Sigmoid colon (tissue), 7 donors: ENCODE data around the gene PIK3R4. TPM values are rescaled to one million over a fixed set of nuclear protein-coding genes. Genes with fewer than 3 reads are reported as not detected.

ENCODE experiments used
- DNase-seq: peaks from one replicate; pipeline ENCODE4 v3.0.0-alpha.2; 2019
- H3K27ac ChIP-seq, 4 donors: fragments of 200-600 bp; sonication (generic); one replicate each; pipeline ENCODE4 v1.5.1; 2016 to 2019; ENCODE audit warnings: mild to moderate bottlenecking in 1 of 4
- H3K27me3 ChIP-seq, 3 donors: fragments of 200-600 bp; sonication (generic); one replicate each; pipeline ENCODE4 v1.5.1; 2019; ENCODE audit warnings: mild to moderate bottlenecking in 1 of 3
- H3K36me3 ChIP-seq, 4 donors: fragments of 200-600 bp; sonication (generic); one replicate each; pipeline ENCODE4 v1.5.1; 2016 to 2019
- H3K4me1 ChIP-seq, 4 donors: fragments of 200-600 bp; sonication (generic); one replicate each; pipeline ENCODE4 v1.5.1; 2017 to 2019
- H3K4me3 ChIP-seq, 4 donors: fragments of 200-600 bp; sonication (generic); one replicate each; pipeline ENCODE4 v1.5.1; 2017 to 2019; ENCODE audit warnings: mild to moderate bottlenecking in 2 of 4, moderate library complexity in 1 of 4
- H3K9me3 ChIP-seq, 4 donors: fragments of 200-600 bp in 3 of 4; sonication (generic) in 3 of 4; one replicate each; pipeline versions ENCODE4 v1.5.1 to v1.6.1; 2013 to 2019
- EP300 ChIP-seq, 4 donors: sonication (generic); formaldehyde crosslinking; IDR thresholded peaks; one replicate each; pipeline ENCODE4 v1.6.1; 2017; ENCODE audit warnings: antibody characterized with exemption in 4 of 4
- POLR2A ChIP-seq, 2 donors: fragments of 450-650 bp; IDR thresholded peaks; one replicate each; pipeline ENCODE4 v1.6.1; 2016; ENCODE audit warnings: antibody characterized with exemption in 2 of 2, mild to moderate bottlenecking in 2 of 2, moderate library complexity in 2 of 2
- POLR2AphosphoS5 ChIP-seq, 4 donors: sonication (generic); formaldehyde crosslinking; IDR thresholded peaks; one replicate each; pipeline ENCODE4 v1.6.1; 2017; ENCODE audit warnings: antibody characterized with exemption in 4 of 4
- WGBS, 2 donors: extraction: QIAGEN DNeasy Blood & Tissue Kit; methylation state at CpG; one replicate each; pipeline ENCODE4 v1.1.7; 2013; 5-methylcytosine and 5-hydroxymethylcytosine counted together
- intact Hi-C: fragments of 100-400 bp; cut with DNase I; formaldehyde crosslinking; loops from one replicate; pipeline ENCODE4 v1.15.1; 2023
- polyA plus RNA-seq, 3 donors: library from polyadenylated mRNA; stranded (reverse); fragments of 200-250 nt; gene quantifications; one replicate each; pipeline ENCODE4 v1.2.3, GENCODE V29; 2013
- total RNA-seq, 4 donors: library from RNA; depleted of rRNA; stranded (reverse); fragments of >200 nt; gene quantifications; one replicate each; pipeline ENCODE4 v1.1.0, GENCODE V29; 2016
- TF ChIP-seq, protein P1 (sequence below), 4 experiments: fragments of 450-650 bp in 3 of 4; fragments of 200-600 bp in 1 of 4; IDR thresholded peaks; one replicate each; pipeline ENCODE4 v1.5.1; 2016 to 2019; ENCODE audit warnings: antibody characterized with exemption in 4 of 4, mild to moderate bottlenecking in 3 of 4, moderate library complexity in 2 of 4
- donor health status: healthy with polysubstance abuse.
- donor health status: Bipolar disorder and iron deficiency.
- donor health status: healthy.

PIK3R4 gene
- total and polyA plus RNA-seq, 7 donors = 9.6 to 39.2 (median 25.8) TPM

DNA sequence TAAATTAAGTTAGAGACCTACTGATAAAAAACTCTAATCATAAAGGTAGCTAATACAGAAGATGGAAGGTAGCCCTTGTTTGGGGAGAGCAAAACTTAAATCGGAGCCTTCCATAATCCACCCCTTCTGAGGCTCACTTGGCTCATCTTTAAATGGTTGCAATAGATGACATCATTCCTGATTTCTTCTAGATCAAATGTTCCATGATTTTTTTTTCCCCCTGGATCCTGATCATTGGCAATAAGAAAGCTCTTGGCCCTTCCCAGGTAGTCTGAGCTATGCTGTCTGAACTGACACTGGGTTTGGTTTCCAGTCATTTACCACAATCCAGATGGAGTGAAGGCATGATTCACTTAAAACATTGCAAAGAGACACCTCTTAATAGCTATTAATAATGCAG lies 92.5 kb downstream of the PIK3R4 start:
- Histone ChIP-seq H3K27ac (no peak overlapping the region), H3K4me3 (no peak overlapping the region), H3K36me3 (no peaks in the 10 kb centered on the region), H3K4me1 (peaks cover 0 to 5% (median 0%) of the 10 kb centered on the region in 4 donors), H3K27me3 (no peaks in the 10 kb centered on the region), H3K9me3 (no peaks in the 10 kb centered on the region)
- intact Hi-C loops = no loop called here
- WGBS, 2 donors = 92 to 97% methylated on average over 1 of the region's 1 CpG
- TF ChIP-seq POLR2AphosphoS5 (IDR thresholded peaks at IDR 0.05) = no peak
- no peak for TF ChIP-seq POLR2A (IDR thresholded peaks at IDR 0.05)
- TF ChIP-seq, protein P1, sequence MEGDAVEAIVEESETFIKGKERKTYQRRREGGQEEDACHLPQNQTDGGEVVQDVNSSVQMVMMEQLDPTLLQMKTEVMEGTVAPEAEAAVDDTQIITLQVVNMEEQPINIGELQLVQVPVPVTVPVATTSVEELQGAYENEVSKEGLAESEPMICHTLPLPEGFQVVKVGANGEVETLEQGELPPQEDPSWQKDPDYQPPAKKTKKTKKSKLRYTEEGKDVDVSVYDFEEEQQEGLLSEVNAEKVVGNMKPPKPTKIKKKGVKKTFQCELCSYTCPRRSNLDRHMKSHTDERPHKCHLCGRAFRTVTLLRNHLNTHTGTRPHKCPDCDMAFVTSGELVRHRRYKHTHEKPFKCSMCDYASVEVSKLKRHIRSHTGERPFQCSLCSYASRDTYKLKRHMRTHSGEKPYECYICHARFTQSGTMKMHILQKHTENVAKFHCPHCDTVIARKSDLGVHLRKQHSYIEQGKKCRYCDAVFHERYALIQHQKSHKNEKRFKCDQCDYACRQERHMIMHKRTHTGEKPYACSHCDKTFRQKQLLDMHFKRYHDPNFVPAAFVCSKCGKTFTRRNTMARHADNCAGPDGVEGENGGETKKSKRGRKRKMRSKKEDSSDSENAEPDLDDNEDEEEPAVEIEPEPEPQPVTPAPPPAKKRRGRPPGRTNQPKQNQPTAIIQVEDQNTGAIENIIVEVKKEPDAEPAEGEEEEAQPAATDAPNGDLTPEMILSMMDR (IDR thresholded peaks at IDR 0.05) = no peak
- no peak for TF ChIP-seq EP300 (IDR thresholded peaks at IDR 0.05)
- no peak for DNase-seq

DNA sequence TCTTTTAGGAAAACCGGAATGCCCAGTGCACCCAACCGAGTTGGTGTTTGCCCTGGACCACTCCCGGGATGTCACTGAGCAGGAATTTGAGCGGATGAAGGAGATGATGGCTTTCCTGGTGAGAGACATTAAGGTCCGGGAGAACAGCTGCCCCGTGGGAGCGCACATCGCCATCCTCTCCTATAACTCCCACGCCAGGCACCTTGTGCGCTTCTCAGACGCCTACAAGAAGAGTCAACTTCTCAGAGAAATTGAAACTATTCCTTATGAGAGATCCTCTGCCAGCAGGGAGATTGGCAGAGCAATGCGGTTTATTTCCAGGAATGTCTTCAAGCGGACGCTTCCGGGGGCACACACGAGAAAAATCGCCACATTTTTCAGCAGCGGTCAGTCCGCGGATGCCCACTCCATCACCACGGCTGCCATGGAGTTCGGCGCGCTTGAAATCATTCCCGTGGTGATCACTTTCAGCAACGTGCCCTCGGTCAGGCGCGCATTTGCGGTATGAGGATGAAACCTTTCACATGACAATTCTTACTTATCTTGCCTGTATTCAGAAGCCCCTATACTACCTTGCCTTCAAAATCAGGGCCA lies 97.5 kb downstream of the PIK3R4 start:
- Histone ChIP-seq H3K27me3 (no peaks in the 10 kb centered on the region), H3K27ac (no peak overlapping the region), H3K36me3 (no peaks in the 10 kb centered on the region), H3K4me1 (no peaks in the 10 kb centered on the region), H3K4me3 (no peak overlapping the region), H3K9me3 (no peaks in the 10 kb centered on the region)
- TF ChIP-seq POLR2AphosphoS5 (IDR thresholded peaks at IDR 0.05) = no peak
- TF ChIP-seq POLR2A (IDR thresholded peaks at IDR 0.05) = no peak
- TF ChIP-seq, protein P1 (IDR thresholded peaks at IDR 0.05) = no peak
- no peak for TF ChIP-seq EP300 (IDR thresholded peaks at IDR 0.05)
- no peak for DNase-seq
- WGBS, 2 donors = 93% methylated on average over 30 of the region's 30 CpGs
- intact Hi-C loops = no loop called here

- DNase-seq = no peak
- Histone ChIP-seq H3K27ac (no peak overlapping the region), H3K4me1 (no peaks in the 10 kb centered on the region), H3K9me3 (no peaks in the 10 kb centered on the region), H3K27me3 (no peaks in the 10 kb centered on the region), H3K4me3 (no peak overlapping the region), H3K36me3 (no peaks in the 10 kb centered on the region)
- TF ChIP-seq, protein P1 (IDR thresholded peaks at IDR 0.05) = no peak
- TF ChIP-seq POLR2AphosphoS5 (IDR thresholded peaks at IDR 0.05) (no peak), POLR2A (IDR thresholded peaks at IDR 0.05) (no peak), EP300 (IDR thresholded peaks at IDR 0.05) (no peak)
- intact Hi-C loops = no loop called here
- 95 to 96% methylated on average over 2 of the region's 2 CpGs for WGBS, 2 donors
These were observed 98.3 kb downstream of the PIK3R4 start for GRCh38 chr3:130648293-130648692.

DNA sequence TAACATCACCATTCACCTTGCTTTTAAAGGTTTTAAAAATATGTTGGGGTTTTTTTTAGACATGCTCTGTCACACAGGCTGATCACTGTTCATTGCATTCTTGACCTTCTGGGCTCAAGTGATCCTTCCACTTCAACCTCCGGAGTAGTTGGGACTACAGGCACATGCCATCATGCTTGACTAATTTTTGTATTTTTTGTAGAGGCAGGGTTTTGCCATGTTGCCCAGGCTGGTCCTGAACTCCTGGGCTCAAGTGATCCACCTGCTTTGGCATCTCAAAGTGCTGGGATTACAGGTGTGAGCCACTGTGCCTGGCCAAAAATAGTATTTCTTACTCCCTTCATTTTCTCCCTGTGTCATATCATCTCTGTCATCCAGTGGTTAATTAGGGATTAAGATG lies 101.4 kb downstream of the PIK3R4 start:
- no peaks in the 10 kb centered on the region for H3K27me3 ChIP-seq
- intact Hi-C loops = no loop called here
- H3K4me3 ChIP-seq = no peak overlapping the region
- 68 to 78% methylated on average over 1 of the region's 1 CpG for WGBS, 2 donors
- no peaks in the 10 kb centered on the region for H3K36me3 ChIP-seq
- DNase-seq = no peak
- H3K27ac ChIP-seq = no peak overlapping the region
- no peaks in the 10 kb centered on the region for H3K4me1 ChIP-seq
- H3K9me3 ChIP-seq = no peaks in the 10 kb centered on the region
- TF ChIP-seq EP300 (IDR thresholded peaks at IDR 0.05) = no peak
- TF ChIP-seq, protein P1 (IDR thresholded peaks at IDR 0.05) = no peak
- TF ChIP-seq POLR2A (IDR thresholded peaks at IDR 0.05) = no peak
- no peak for TF ChIP-seq POLR2AphosphoS5 (IDR thresholded peaks at IDR 0.05)
